ENCODE results near the gene CENPP. TPM values are rescaled to one million over a fixed set of nuclear protein-coding genes. Genes with fewer than 3 reads are reported as not detected.
A peak's percentile ranks its signal among the peaks of the same experiment; 100 is the strongest.

The CENPP gene
- 8.6 TPM for total RNA-seq

GRCh38 chr9:92325269-92325990 is at the start of gene CENPP, which contains the start of gene NOL8:
TSS of gene CENPP (plus strand) at chr9:92325953.
TSS of gene NOL8 (minus strand) at chr9:92325350. CDS start at chr9:92324161, 1,189 bp downstream.
- DNase-seq, result peak; percentile 81

GRCh38 chr9:92276331-92277032 is 49.3 kb upstream of the CENPP start:
- no peak for DNase-seq

GRCh38 chr9:92278110-92278509 is 47.6 kb upstream of the CENPP start:
- no peak for DNase-seq

GRCh38 chr9:92279302-92279701 is 46.5 kb upstream of the CENPP start:
- no peak for DNase-seq

GRCh38 chr9:92289708-92290390 is 35.9 kb upstream of the CENPP start:
- no peak for DNase-seq

GRCh38 chr9:92290785-92291429 is 34.8 kb upstream of the CENPP start:
- DNase-seq, result no peak

GRCh38 chr9:92291577-92291976 is 34.2 kb upstream of the CENPP start:
- no peak for DNase-seq

GRCh38 chr9:92292338-92293074 is 33.2 kb upstream of the CENPP start:
- DNase-seq, result no peak

GRCh38 chr9:92293075-92293354 is 32.7 kb upstream of the CENPP start:
- DNase-seq, result no peak

GRCh38 chr9:92293452-92294296 is 32.1 kb upstream of the CENPP start, which contains the start of gene IARS1:
TSS of gene IARS1 (minus strand) at chr9:92293697. CDS start at chr9:92289419, 4,278 bp downstream.
- peak; percentile 98 for DNase-seq

- DNase-seq, result no peak
Measured at GRCh38 chr9:92294297-92294676, 31.5 kb upstream of the CENPP start.

- DNase-seq, result no peak
Measured at GRCh38 chr9:92295240-92295790, 30.4 kb upstream of the CENPP start.

- DNase-seq, result no peak
Measured at GRCh38 chr9:92295827-92296258, 29.9 kb upstream of the CENPP start.

- DNase-seq, result no peak
Measured at GRCh38 chr9:92297611-92298010, 28.1 kb upstream of the CENPP start.

- no peak for DNase-seq
Measured at GRCh38 chr9:92298036-92298435, 27.7 kb upstream of the CENPP start.

- no peak for DNase-seq
Measured at GRCh38 chr9:92299116-92299515, 26.6 kb upstream of the CENPP start.

GRCh38 chr9:92300936-92301335 is 24.8 kb upstream of the CENPP start:
- no peak for DNase-seq

GRCh38 chr9:92308893-92309292 is 16.9 kb upstream of the CENPP start:
- no peak for DNase-seq

- DNase-seq, result no peak
Measured at GRCh38 chr9:92310562-92310961, 15.2 kb upstream of the CENPP start.

GRCh38 chr9:92312887-92313623 is 12.7 kb upstream of the CENPP start:
- no peak for DNase-seq

Measured in occipital lobe (tissue), 2 donors.